Measurements from ENCODE around the gene VRTN. TPM values are rescaled to one million over a fixed set of nuclear protein-coding genes. Genes with fewer than 3 reads are reported as not detected.

The VRTN gene
- total and polyA plus RNA-seq, 2 of the 13 experiments (the other 11 are each of a cell fraction or from before 2014, with no cell fraction given), result not detected

DNA sequence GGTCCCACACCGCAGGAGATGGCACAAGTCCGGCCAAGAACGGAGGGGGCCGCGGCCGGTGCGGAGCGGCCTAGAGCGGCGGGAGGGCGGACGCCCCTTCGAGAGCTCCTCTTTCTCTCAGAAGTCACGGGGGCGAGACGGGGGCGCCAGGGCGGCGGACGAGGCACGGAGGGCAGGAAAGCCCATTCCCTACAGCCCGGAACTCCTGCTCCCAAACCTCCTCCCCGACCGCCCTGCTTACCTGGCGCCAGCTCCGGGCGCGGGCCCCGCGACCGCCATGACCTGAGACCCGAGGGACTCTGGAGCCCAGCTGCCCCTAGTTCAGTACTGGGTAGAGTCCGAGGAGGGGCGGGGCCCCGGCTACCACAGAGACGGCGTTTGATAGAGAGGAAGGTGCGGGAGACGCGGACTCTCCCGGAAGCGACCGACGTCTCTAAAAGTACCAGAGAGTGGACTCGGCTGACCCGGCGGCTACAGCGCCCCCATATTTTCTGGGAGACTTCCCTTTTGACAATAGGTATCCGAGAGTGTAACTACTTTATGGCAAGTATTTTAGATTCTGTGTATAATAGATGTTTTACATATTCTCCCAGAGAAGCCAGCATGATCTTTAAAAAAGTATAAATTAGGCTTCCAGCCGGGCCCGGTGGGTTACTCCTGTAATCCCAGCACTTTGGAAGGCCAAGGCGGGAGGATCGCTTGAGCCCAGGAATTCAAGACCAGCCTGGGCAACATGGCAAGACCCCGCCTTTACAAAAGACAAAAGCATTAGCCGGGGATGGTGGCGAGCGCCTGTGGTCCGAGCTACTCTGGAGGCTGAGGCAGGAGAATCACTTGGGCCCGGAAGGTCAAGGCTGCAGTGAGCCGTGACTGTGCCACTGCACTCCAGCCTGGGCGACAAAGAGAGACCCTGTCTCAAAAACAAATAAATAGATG, 45.4 kb upstream of the VRTN start, which contains the start of gene ABCD4 (continued):
- TF ChIP-seq NFKBIZ (CRISPR knock-in tag; IDR thresholded peaks at IDR 0.05), result no peak
- TF ChIP-seq, protein P1, sequence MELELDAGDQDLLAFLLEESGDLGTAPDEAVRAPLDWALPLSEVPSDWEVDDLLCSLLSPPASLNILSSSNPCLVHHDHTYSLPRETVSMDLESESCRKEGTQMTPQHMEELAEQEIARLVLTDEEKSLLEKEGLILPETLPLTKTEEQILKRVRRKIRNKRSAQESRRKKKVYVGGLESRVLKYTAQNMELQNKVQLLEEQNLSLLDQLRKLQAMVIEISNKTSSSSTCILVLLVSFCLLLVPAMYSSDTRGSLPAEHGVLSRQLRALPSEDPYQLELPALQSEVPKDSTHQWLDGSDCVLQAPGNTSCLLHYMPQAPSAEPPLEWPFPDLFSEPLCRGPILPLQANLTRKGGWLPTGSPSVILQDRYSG (CRISPR knock-in tag; IDR thresholded peaks at IDR 0.05), result no peak
- TF ChIP-seq RARG (CRISPR knock-in tag; IDR thresholded peaks at IDR 0.05; ENCODE audit: low read depth), result no peak
- peak; percentile 45; the same call in 1 of the 2 replicates for TF ChIP-seq PHF21A (CRISPR knock-in tag; IDR thresholded peaks at IDR 0.05)
- no peak for TF ChIP-seq ZEB1 (IDR thresholded peaks at IDR 0.05; ENCODE audit: insufficient replicate concordance, low read depth)
- TF ChIP-seq, protein P2, sequence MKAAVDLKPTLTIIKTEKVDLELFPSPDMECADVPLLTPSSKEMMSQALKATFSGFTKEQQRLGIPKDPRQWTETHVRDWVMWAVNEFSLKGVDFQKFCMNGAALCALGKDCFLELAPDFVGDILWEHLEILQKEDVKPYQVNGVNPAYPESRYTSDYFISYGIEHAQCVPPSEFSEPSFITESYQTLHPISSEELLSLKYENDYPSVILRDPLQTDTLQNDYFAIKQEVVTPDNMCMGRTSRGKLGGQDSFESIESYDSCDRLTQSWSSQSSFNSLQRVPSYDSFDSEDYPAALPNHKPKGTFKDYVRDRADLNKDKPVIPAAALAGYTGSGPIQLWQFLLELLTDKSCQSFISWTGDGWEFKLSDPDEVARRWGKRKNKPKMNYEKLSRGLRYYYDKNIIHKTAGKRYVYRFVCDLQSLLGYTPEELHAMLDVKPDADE (CRISPR knock-in tag; IDR thresholded peaks at IDR 0.05), result no peak
- TF ChIP-seq AKAP8 (CRISPR knock-in tag; IDR thresholded peaks at IDR 0.05), result no peak
- TF ChIP-seq NCOA1 (CRISPR knock-in tag; IDR thresholded peaks at IDR 0.05), result no peak
- no peak for TF ChIP-seq CHD4 (IDR thresholded peaks at IDR 0.05; ENCODE audit: borderline replicate concordance, low read length)
- no peak for TF ChIP-seq ZBTB3 (CRISPR knock-in tag; IDR thresholded peaks at IDR 0.05; ENCODE audit: borderline replicate concordance, low read depth)
- TF ChIP-seq CERS6 (CRISPR knock-in tag; IDR thresholded peaks at IDR 0.05), result no peak
- peak; percentile 82 for TF ChIP-seq SRSF1 (optimal IDR thresholded peaks at IDR 0.05; ENCODE audit: low read depth, low read length)
- TF ChIP-seq ZNF891 (CRISPR knock-in tag; IDR thresholded peaks at IDR 0.05), result peak; percentile 82; the same call in 1 of the 2 replicates
- TF ChIP-seq CENPX (CRISPR knock-in tag; IDR thresholded peaks at IDR 0.05), result no peak
- TF ChIP-seq ZNF17 (CRISPR knock-in tag; IDR thresholded peaks at IDR 0.05), result no peak
- peak; percentile 77; the same call in 1 of the 2 replicates for TF ChIP-seq SRY (CRISPR knock-in tag; IDR thresholded peaks at IDR 0.05)
- no peak; the same call in 1 of the 2 replicates for TF ChIP-seq ZNF761 (CRISPR knock-in tag; conservative IDR thresholded peaks at IDR 0.05)
- TF ChIP-seq NBN (conservative IDR thresholded peaks at IDR 0.05), result no peak
- TF ChIP-seq TFDP2 (CRISPR knock-in tag; IDR thresholded peaks at IDR 0.05), result 0 out of 2 replicates have a peak, but pooled peaks have one; percentile 63
- TF ChIP-seq ZNF598 (CRISPR knock-in tag; IDR thresholded peaks at IDR 0.05; ENCODE audit: borderline replicate concordance), result no peak
- no peak for TF ChIP-seq NPAS2 (CRISPR knock-in tag; IDR thresholded peaks at IDR 0.05; ENCODE audit: borderline replicate concordance)
- 0 out of 2 replicates have a peak, but pooled peaks have one; percentile 15 for TF ChIP-seq FOXP4 (CRISPR knock-in tag; IDR thresholded peaks at IDR 0.05)
- peak; percentile 86 for TF ChIP-seq PHF20 (CRISPR knock-in tag; IDR thresholded peaks at IDR 0.05)
- no peak for TF ChIP-seq HDAC6 (IDR thresholded peaks at IDR 0.05; ENCODE audit: low read depth, low read length)

Measured in HepG2 (cell line).